NCI-H1694 treated with DMSO at 0.1 percent for 48 hours (cell line): ENCODE measurements around the gene DLAT.
"Not testable (repeated sequence)": the region's sequence is repeated elsewhere in the genome, so short reads cannot be mapped to it uniquely, and the experiment has no call there.

Experiments used
- DNase-seq: peaks from one replicate; lab custom pipeline; 2025; lab: John Stamatoyannopoulos, UW

The DLAT gene

GRCh38 chr11:112024773-112025678 is at the start of gene DLAT:
Gene DLAT (plus strand): TSS chr11:112025408. CDS start chr11:112025473, 65 bp downstream.
- peak; percentile 23 for DNase-seq

- DNase-seq = no peak
Measured at GRCh38 chr11:111976119-111976766, 49.0 kb upstream of the DLAT start.

- no peak for DNase-seq
Measured at GRCh38 chr11:111976767-111977145, 48.5 kb upstream of the DLAT start.

- DNase-seq = no peak
Measured at GRCh38 chr11:111977146-111978027, 47.8 kb upstream of the DLAT start.

GRCh38 chr11:111978028-111978771 is 47.0 kb upstream of the DLAT start:
- no peak for DNase-seq

- DNase-seq = no peak
Measured at GRCh38 chr11:111980062-111980461, 45.1 kb upstream of the DLAT start.

GRCh38 chr11:111981270-111981669 is 43.9 kb upstream of the DLAT start:
- no peak for DNase-seq

- DNase-seq = no peak
Measured at GRCh38 chr11:111982019-111982464, 43.2 kb upstream of the DLAT start.

GRCh38 chr11:111982541-111983186 is 42.5 kb upstream of the DLAT start:
- DNase-seq = no peak

- DNase-seq = no peak
Measured at GRCh38 chr11:111983187-111983986, 41.8 kb upstream of the DLAT start.

- no peak for DNase-seq
Measured at GRCh38 chr11:111986589-111986988, 38.6 kb upstream of the DLAT start.

GRCh38 chr11:111990381-111990780 is 34.8 kb upstream of the DLAT start:
- DNase-seq = no peak

- no peak for DNase-seq
Measured at GRCh38 chr11:111992206-111992855, 32.9 kb upstream of the DLAT start.

GRCh38 chr11:111996129-111996528 is 29.1 kb upstream of the DLAT start:
- DNase-seq = no peak

- not testable (repeated sequence) for DNase-seq
Measured at GRCh38 chr11:111996669-111997068, 28.5 kb upstream of the DLAT start.

- no peak for DNase-seq
Measured at GRCh38 chr11:111999111-111999510, 26.1 kb upstream of the DLAT start.

GRCh38 chr11:112000703-112001102 is 24.5 kb upstream of the DLAT start:
- DNase-seq = no peak

GRCh38 chr11:112002491-112003216 is 22.6 kb upstream of the DLAT start:
- no peak for DNase-seq

- DNase-seq = no peak
Measured at GRCh38 chr11:112004389-112004788, 20.8 kb upstream of the DLAT start.
